Measurements from ENCODE around the gene JAG2.

JAG2 gene

GRCh38 chr14:105160776-105161175 is 7.8 kb downstream of the JAG2 start:
- FAIRE-seq (no peak), DNase-seq (ENCODE audit: insufficient read length, low spot score) (no peak)
- no peak for TF ChIP-seq CTCF (IDR thresholded peaks at IDR 0.05; ENCODE audit: insufficient read depth, missing control alignments)

GRCh38 chr14:105159344-105159743 is 9.2 kb downstream of the JAG2 start:
- TF ChIP-seq CTCF (IDR thresholded peaks at IDR 0.05; ENCODE audit: insufficient read depth, missing control alignments), result no peak
- DNase-seq (ENCODE audit: insufficient read length, low spot score) (no peak), FAIRE-seq (no peak)

GRCh38 chr14:105158794-105159193 is 9.8 kb downstream of the JAG2 start:
- TF ChIP-seq CTCF (IDR thresholded peaks at IDR 0.05; ENCODE audit: insufficient read depth, missing control alignments), result no peak
- FAIRE-seq (no peak), DNase-seq (ENCODE audit: insufficient read length, low spot score) (no peak)

GRCh38 chr14:105157872-105158271 is 10.7 kb downstream of the JAG2 start:
- FAIRE-seq, result no peak

GRCh38 chr14:105156414-105157375 is 11.9 kb downstream of the JAG2 start:
- DNase-seq (ENCODE audit: insufficient read length, low spot score), result no peak
- TF ChIP-seq CTCF (IDR thresholded peaks at IDR 0.05; ENCODE audit: insufficient read depth, missing control alignments), result no peak
- FAIRE-seq, result no peak

More at GRCh38 chr14:105157872-105158271, 10.7 kb downstream of the JAG2 start:
- TF ChIP-seq CTCF (IDR thresholded peaks at IDR 0.05; ENCODE audit: insufficient read depth, missing control alignments), result no peak
- DNase-seq (ENCODE audit: insufficient read length, low spot score), result no peak

- FAIRE-seq (no peak), DNase-seq (ENCODE audit: insufficient read length, low spot score) (no peak)
- no peak for TF ChIP-seq CTCF (IDR thresholded peaks at IDR 0.05; ENCODE audit: insufficient read depth, missing control alignments)
Observed at GRCh38 chr14:105155681-105156413, 12.7 kb downstream of the JAG2 start.
